Hepatocyte (in vitro differentiated cells): ENCODE results near the gene UBL3.

Experiments used
- EZH2 ChIP-seq: fragments of 200-600 bp; sonication (generic); IDR thresholded peaks from 2 replicates; pipeline ENCODE4 v1.6.1; 2016; ENCODE audit warnings: antibody characterized with exemption, mild to moderate bottlenecking, borderline replicate concordance
- TF ChIP-seq, protein P1 (sequence below): fragments of 200-600 bp; sonication (generic); IDR thresholded peaks from 2 replicates; pipeline ENCODE4 v1.5.1; 2016; ENCODE audit warnings: antibody characterized with exemption, mild to moderate bottlenecking; ENCODE audit not compliant: poor library complexity

DNA sequence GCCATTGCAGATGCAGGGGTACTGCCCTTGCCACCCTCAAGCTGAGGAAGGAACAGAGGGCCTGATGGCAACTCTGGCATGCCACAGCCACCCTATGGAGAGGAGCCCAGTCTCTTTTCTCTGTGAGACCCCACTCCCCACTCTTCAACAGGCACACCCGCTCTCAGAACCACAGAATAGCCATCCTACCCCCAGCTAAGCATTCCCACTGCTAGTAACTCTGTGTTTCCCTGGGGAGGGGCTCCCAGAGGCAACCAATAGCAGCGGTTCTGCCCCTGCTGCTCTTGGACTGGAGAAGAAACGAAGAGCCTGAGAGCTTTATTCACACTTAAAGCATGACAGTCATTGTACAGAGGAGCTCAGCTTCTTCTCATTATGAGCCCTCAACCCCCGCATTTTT lies 49.3 kb downstream of the UBL3 start:
- no peak for TF ChIP-seq EZH2
- TF ChIP-seq, protein P1, sequence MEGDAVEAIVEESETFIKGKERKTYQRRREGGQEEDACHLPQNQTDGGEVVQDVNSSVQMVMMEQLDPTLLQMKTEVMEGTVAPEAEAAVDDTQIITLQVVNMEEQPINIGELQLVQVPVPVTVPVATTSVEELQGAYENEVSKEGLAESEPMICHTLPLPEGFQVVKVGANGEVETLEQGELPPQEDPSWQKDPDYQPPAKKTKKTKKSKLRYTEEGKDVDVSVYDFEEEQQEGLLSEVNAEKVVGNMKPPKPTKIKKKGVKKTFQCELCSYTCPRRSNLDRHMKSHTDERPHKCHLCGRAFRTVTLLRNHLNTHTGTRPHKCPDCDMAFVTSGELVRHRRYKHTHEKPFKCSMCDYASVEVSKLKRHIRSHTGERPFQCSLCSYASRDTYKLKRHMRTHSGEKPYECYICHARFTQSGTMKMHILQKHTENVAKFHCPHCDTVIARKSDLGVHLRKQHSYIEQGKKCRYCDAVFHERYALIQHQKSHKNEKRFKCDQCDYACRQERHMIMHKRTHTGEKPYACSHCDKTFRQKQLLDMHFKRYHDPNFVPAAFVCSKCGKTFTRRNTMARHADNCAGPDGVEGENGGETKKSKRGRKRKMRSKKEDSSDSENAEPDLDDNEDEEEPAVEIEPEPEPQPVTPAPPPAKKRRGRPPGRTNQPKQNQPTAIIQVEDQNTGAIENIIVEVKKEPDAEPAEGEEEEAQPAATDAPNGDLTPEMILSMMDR, result no peak
